Retinal pigment epithelial cell (primary cell): ENCODE data around the gene LDLRAD3.

Source experiments
- DNase-seq: peaks from one replicate; pipeline ENCODE4 v3.0.0-alpha.2; 2010; ENCODE audit warnings: low read depth
- H3K4me3 ChIP-seq: 2 replicates; pipeline ENCODE4 v1.5.1; 2011; ENCODE audit warnings: mild to moderate bottlenecking, low read length, control low read depth, moderate library complexity
- CTCF ChIP-seq: conservative IDR thresholded peaks from 2 replicates; pipeline ENCODE4 v1.5.1; 2011; ENCODE audit warnings: low read depth, low read length, control low read depth, inconsistent platforms

LDLRAD3 gene

GRCh38 chr11:36101466-36101865 lies 157.6 kb downstream of the LDLRAD3 start:
- H3K4me3 ChIP-seq = no peak overlapping the region
- no peak for DNase-seq
- TF ChIP-seq CTCF = no peak

GRCh38 chr11:36102868-36103267 lies 159.0 kb downstream of the LDLRAD3 start:
- no peak overlapping the region for H3K4me3 ChIP-seq
- no peak for TF ChIP-seq CTCF
- no peak for DNase-seq

GRCh38 chr11:36103933-36104530 lies 160.2 kb downstream of the LDLRAD3 start:
- DNase-seq = no peak
- no peak for TF ChIP-seq CTCF
- no peak overlapping the region for H3K4me3 ChIP-seq

DNA sequence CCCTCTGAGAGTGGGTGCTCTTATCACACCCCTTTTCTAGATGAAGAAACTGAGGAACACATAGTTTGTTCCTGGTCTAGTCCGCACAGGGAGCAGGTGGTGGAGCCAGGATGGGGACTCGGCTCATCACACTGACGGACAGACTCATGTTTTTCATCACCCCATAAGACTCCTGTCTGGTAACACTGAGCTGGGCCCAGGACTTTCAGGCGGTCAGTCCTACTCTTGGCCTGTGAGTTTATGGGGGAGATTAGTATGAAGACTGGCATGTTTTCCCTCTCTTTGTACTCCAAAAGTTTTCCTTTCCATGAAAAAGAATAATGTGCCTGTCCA lies 160.8 kb downstream of the LDLRAD3 start:
- TF ChIP-seq CTCF = no peak
- H3K4me3 ChIP-seq = no peak overlapping the region
- DNase-seq = no peak

GRCh38 chr11:36105743-36106581 lies 162.1 kb downstream of the LDLRAD3 start:
- TF ChIP-seq CTCF = no peak
- H3K4me3 ChIP-seq = no peak overlapping the region
- DNase-seq = no peak

DNA sequence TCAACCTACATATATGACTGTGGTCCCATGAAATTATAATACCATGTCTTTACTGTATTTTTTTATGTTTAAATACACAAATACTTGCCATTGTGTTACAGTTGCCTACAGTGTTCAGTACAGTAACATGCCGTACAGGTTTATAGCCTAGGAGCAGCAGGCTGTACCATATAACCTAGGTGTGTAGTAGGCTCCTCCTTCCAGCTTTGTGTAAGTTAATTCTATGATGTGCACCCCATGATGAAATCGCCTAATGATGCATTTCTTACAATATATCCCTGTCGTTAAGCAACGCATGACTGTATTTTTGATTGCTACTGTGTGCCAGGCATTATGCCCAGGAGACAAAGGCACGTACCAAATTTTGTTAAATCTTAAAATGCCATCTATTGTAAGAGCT lies 163.7 kb downstream of the LDLRAD3 start:
- H3K4me3 ChIP-seq = no peak overlapping the region
- TF ChIP-seq CTCF = no peak
- no peak for DNase-seq

DNA sequence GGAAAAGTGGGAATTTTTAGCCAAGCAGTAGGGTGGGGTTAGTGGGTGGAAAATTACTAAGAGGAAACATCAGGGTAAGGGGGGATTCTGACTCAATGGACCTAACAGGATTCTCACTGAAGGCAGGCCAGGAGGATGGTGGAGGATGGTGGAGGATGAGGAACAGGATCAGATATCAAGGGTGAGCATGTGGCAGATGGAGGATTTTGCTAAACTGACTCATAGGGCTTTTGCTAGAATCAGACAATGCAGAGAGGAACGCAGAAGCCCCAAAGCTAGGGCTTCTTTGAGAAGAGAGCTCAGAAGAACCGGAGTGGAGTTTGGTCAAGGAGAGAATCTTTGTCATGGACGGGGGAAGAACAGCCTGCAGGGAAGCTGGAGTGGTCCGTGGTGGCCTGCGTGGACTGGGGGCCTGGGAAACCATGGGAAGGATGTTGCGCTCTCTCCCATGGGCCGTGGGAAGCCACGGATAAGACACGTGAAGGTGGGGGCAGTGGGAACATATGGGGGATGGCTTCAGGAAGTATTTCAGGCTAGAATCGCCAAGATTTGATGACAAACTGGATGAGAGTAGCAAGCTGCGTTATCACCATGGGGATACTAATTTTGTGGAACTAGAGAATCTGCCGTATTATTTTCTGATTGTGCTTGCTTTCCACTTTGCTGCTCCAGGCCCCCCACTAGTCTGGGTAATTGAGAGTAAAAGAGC lies 165.2 kb downstream of the LDLRAD3 start:
- TF ChIP-seq CTCF = no peak
- H3K4me3 ChIP-seq = no peak overlapping the region
- no peak for DNase-seq
